GM19397 (cell line): ENCODE results near the gene CPD.
A peak's percentile ranks its signal among the peaks of the same experiment; 100 is the strongest.

Source experiments
- ATAC-seq: cut with Tn5 transposase; IDR thresholded peaks from one replicate; pipeline ENCODE4 v1.9.1; 2021; ENCODE audit warnings: mild to moderate bottlenecking, moderate library complexity; ENCODE audit not compliant: unreplicated experiment

CPD gene

DNA sequence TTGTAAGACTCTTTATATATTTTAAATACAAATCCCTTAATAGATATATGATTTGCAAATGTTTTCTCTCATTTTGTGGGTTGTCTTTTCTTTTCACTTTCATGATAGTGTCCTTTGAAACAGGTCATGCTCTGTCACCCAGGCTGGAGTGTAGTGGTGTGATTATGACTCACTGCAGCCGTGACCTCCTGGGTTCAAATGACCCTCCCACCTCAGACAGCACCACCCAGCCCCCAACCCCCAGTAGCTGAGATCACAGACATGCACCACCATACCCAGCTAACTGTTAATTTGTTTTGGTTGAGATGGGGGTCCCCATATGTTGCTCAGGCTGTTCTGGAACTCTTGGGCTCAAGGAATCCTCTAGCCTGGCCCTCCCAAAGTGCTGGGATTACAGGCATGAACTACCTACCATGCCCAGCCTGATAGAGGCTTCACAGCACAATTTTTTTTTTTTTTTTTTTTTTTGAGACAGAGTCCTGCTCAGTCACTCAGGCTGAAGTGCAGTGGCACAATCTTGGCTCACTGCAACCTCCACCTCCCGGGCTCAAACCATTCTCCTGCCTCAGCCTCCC lies 26.4 kb upstream of the CPD start:
- ATAC-seq, result no peak

DNA sequence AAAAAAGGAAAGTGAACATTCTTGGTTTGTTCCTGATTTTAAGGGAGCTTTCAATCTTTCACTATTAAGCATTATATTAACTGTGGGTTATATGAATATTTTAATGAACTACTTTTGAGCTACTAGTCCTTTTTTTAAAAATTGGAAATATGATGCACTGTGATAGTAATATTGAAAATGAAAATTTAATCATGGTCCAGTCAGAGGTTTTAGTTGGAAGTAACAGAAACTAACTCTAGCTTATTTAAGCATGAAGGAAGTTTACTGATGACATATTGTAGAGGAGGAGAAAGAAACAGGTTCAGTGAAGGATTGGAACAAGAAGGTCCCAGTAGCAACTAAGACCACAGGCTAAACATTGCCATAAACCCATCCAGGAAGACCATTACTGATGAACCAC lies 24.0 kb upstream of the CPD start:
- ATAC-seq, result no peak

DNA sequence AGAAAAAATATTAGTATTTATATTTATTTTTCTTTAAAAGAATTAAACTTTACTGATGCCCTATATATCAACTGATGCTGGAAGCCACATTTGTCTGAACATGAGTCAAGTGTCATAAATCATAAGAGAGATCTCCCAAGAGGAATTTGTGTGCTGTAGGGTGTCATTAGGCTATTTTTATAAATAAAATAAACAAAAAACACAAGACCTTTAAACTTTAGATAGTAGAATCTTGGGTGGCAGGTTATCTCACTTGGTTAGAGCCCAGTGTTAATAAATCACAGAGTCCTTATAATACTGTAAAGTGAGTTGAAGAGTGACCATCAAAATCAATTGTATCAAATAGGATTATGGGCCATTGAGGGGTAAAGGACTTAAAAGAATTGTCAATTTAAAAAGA lies 21.3 kb upstream of the CPD start:
- ATAC-seq, result no peak

DNA sequence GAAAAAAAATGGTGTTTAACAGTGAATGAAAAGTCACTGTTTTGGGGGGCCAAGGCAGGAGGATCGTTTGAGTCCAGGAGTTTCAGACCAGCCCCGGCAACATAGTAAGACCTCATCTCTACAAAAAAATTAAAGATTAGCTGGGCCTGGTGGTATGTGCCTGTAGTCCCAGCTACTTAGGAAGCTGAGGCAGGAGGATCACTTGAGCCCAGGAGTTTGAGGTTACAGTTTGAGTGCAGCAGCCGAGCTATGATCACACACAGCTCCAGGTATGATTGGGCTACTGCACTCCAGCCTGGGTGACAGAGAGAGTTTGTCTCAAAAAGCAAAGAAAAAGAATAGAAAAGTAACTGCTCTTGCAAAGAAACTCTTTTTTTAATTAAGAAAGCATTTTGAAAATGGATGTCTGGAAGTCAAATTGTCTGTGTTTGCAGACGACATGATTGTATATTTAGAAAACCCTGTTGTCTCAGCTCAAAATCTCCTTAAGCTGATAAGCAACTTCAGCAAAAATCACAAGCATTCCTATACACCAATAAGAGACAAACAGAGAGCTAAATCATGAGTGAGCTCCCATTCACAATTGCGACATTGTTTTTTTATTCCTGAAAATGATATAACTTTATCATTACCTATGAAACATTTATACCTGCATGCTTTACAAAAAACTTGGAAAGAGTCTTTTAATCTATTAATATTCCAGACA lies 20.5 kb upstream of the CPD start:
- ATAC-seq, result no peak

DNA sequence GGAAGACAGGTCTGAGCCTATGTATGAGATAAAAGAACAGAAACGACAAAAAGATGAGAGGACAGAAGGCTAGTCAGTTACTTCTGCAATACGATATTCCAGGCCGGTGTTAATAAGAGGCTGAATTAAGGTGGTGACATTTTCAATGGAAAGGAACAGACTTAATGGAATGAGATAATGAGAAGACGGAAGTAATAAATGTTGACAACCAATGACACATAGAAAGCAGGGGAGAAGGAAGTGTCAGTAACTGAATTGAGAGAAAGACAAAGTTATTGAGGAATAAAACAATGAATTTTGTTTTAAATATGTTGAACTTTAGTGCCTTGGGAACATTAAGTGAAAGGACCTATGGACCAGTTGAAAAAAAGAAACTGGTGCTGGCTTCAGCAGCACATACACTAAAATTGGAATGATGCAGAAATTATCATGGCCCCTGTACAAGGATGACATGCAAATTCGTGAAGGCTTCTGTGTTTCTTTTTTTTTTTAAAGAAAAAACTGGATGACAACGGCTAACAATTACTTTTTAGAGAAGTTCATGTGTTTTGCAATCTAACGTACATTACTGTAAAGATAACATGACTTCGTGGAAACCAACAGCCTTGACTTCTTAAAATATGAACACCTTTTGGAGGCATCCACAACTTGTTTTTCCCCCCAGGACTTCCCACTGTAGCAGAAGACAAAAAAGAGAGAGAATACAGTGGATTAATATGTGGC lies 18.5 kb upstream of the CPD start:
- ATAC-seq, result no peak

DNA sequence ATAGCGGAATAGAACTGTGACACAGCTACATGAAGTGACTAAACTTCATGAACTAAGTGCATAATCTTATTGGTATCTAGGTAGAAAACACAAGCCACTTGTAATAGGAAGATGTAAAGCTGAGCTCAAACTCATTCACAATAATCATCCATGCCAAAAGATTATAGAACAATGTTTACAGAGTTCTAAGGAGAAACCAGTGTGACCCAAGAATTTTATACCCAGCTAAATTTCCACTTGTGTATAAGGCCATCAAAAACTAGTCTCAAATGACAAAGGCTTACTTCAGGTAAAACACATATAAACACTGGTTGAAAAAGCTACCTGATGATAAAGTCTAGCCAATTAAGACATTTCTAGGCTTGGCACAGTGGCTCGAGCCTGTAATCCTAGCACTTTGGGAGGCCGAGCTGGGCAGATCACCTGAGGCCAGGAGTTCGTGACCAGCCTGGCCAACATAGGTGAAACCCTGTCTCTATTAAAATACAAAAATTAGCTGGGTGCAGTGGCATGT lies 16.9 kb upstream of the CPD start:
- ATAC-seq, result no peak

DNA sequence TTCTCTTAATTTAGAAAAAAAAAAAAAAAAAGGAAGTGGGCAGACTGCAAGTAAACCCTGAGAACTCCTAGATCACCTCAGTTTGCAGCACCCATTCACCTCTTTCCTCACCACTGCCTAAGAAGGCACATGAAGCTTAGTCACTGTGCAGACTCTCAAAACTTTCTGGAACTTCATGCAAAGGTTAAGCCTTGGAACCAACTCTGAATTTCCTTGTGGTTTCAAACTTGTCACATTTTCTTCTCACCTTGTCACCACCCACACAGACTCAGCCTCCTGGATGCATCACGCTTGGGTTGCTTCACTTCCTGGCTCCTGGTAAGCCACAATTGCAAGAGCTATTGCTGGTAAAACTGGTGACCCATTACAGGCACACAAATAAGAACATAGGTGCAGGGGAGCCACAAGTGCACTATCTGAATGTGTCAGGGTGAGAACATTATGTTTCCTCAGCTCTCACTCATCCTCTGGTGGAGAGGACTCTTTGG lies 15.0 kb upstream of the CPD start:
- ATAC-seq, result peak; percentile 76

DNA sequence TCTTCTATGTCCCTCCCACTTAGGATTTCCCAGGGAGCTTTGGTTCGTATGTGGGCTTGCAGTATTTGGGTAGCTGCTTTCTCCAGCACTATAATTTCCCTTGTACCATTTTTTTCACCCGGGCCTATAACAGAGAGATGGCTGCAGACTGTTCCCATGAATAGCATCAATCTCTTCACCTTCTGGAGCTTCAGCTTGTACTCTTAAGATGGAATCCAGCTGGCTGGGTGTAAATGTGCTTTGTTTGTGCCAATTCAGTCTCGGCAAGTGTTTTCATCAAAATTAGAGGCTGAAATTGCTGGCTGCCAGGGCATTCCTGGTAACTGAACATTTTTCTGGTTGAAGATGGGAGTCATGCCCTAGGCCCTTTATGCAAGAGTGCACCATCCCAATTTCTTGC lies 12.2 kb upstream of the CPD start:
- no peak for ATAC-seq

DNA sequence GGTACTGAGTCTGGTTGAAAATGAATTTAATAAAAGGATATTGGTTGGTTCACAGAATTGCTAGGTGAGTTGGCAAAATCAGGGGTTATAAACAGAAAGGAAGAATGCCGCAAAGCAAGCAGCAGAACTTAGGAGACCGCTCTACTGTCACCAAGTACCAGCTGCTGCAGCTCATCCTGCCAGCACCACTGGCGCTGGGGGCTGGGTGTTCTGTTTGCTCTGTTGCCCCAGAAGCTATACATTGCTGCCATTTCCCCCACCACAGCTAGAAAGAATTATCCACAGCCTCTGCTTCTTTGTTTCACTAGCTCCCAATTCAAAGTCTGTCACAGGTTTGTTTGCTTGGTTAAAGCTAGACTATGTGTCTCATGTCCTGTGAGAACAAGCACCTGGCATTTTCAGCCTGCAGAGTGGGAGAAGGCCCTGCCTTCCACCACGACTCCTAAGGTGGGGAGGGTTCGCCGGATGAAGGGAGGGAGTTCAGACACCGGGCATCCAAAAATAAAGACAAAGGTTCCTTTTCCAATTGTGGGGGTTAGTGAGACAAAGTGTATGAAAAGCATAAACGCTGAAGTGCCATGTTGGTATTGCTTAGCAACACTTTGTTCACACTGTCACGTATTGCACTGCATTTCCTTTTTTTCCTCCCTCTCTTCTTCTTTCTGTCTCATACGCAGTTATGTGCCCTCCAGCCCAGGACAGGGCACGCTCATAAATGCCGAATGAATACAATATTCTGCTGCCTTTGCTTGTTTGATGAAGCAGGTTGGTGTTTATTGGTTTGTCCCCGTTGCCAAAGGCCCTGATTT lies 9.6 kb upstream of the CPD start:
- no peak for ATAC-seq

DNA sequence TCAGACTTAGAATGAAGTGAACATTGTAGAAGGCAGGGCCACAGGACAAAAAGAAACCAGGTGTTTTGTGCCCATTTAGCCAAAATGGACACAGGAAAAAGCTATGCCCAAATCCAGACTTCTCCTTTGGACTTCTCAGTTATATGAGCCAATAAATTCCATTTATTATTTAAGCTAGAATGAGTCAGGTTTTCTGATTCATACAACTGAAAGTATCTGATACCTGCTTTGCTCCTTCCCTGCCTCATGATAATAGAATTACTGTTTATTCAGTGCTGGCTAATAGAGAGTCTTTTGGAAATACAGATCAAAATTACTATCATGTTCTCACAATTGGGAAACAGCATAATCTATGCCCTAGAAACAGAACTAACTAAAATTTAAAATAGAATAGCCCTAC lies 8.7 kb upstream of the CPD start:
- ATAC-seq, result no peak

DNA sequence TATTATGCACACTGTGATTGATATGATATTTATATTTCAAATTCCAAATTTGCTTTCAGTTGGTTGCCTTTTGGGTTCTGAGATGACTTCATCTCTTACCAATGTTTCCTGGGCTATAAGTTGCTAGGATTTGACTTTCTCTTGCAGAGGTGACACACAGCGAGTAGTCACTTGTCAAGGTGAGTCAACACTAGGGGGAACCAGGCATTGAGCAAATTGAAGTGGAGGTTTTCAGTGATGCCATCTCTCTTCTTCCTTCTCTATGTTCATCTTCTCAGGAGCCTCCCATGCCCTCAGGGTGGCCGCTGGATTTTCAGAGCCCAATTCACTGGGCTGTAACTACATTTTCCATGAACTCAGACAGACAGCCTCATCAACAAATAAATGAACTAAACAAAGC lies 6.0 kb upstream of the CPD start:
- ATAC-seq, result no peak

DNA sequence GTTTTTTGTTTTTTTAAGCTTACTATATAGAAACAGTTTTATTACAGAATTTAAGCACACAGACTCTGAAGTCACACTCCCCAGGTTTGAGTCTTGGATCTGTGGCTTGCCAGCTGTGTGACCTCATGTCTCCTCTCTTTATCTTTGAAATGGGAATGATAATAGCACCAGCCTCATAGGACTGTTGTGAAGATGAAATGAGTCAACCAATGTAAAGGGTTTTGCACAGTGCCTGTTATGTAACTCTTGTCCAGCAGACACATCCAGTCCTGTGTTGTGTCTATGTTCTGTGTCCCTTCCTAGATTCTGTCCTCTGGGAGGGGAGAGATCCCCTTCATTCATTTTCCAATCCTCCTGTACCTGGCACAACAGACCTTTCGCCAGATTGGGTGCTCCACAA lies 3.1 kb upstream of the CPD start:
- no peak for ATAC-seq

DNA sequence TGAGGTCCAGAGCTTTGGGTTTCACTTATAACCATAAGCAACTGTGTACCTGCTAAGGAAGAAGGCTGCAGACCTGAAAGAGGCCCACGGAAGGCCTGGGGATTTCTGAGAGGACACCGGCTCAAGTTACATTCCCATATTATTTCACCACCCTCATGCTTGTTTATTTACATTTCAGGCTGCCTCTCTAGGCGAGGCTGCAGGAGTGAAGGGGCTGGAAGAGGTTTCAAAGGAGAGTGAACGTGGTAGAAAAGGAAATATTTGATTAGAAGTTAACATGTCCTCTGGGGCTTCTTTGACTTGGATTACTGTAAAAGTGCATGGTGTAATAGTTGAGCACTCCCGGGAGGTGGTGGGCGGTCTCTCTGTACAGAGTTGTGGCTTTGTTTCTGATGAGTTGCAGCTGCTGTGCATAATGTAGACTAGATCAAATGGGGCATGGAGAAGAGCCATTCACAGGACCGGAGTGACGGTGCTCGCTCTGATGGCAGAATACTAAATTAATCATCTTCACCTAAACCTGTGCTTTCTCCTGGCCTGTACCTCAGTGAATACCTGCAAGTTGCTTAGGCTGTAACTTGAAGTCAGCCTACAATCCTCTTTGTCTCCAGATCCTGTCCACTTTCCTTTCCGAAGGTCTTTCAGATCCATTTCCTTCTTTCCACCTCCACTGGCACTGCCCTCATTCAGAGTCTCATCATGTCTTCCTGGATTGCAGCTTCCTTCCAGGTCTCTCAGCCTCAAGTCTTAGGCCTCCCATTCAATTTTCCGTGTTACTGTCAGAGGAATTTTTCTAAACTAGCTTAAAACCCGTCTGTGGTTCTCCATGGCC lies 1.9 kb upstream of the CPD start:
- no peak for ATAC-seq

DNA sequence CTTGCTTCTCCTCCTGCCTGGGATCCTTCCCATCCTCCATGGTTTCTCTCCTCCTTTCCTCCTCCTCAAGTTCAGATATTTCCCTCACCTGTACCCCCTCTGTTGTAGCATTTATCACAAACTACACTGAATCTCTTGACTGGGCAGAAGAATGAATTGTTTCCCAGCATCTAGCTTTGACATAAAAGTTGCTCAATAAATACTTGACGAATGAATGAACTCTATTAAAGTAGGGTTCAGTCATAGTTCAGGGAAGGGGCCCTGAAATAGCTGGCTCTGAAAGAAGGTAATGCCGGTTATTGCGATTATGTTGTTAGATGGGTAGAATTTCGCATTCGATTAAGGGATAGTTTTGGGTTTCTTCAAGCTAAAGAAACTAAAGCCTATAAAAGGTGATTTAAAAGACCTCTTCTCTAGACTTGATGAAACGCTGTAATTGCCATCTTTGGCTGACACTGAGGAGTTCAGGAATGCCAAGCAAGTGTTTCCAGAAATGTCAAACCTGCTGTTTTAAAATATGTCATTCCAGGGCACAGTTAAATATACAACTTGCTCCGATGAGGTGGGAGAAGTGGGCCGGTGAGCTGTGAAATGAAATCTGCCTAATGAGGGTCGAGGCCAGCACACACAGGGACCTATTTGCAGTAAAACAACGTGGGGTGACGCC lies 1.0 kb upstream of the CPD start:
- no peak for ATAC-seq

DNA sequence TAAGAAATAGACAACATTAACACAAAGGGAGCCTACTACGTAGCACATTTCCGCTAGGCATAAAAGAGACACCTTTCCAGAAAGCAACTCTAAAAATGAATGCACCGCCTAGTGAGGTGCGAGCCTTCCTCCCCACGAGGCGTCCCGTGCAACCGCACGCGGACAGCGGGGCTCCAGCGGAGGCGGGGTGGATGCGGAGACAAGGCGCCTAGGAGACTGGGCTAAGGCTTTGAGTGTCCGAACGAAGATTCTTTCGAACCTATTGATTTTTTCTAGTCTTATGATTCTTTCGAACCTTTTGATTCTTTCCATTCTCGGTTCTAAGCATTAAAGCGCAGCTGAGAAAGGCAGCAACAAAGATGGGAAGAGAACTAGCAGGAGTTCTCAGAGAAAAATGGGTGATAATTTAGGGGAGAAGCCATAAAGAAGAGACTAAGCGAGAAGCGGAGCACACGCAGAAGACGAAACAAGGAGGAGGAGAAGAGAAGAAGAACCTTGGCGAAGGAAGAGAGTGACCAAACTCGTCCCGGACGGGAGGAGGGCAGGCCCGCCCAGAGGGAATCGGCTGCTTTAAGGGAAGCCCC lies 394 bp upstream of the CPD start:
- no peak for ATAC-seq

DNA sequence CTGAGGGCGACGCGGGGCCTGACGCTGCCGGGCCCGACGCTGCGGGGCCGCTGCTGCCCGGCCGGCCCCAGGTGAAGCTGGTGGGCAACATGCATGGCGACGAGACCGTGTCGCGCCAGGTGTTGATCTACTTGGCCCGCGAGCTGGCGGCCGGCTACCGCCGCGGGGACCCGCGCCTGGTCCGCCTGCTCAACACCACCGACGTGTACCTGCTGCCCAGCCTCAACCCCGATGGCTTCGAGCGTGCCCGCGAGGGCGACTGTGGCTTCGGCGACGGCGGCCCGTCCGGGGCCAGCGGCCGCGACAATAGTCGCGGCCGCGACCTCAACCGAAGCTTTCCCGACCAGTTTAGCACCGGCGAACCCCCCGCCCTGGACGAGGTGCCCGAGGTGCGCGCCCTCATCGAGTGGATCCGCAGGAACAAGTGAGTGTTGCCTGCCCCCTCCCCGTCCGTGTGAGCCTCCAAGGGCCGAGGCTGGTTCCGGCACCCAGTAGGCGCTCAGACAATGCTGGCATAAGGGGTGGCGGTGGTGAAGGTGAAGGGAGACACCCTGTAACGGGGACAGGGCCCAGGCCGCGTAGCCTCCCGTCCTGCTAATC lies 676 bp downstream of the CPD start:
- ATAC-seq, result no peak

DNA sequence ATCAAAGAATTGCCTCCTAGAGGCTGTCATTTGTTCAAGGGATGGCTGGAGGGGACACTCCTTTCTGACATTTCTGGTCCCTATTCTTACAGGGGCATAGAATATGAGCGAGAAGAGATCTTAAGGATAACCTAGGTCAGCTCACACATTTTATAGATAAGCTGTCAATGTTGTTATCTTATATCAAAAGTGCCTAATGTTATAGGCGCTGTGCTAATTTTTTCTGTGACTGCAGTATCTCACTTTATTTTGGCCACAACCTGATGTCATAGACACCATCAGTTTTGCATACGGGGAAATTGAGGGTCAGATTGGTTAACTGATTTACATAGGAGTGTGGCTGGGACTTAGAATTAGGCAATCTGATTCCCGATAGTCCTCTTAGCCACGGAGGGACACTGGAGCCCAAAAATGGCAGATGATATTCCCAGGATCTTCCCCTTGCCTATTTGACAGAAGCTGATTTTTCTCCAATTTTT lies 1.2 kb downstream of the CPD start:
- ATAC-seq, result no peak

DNA sequence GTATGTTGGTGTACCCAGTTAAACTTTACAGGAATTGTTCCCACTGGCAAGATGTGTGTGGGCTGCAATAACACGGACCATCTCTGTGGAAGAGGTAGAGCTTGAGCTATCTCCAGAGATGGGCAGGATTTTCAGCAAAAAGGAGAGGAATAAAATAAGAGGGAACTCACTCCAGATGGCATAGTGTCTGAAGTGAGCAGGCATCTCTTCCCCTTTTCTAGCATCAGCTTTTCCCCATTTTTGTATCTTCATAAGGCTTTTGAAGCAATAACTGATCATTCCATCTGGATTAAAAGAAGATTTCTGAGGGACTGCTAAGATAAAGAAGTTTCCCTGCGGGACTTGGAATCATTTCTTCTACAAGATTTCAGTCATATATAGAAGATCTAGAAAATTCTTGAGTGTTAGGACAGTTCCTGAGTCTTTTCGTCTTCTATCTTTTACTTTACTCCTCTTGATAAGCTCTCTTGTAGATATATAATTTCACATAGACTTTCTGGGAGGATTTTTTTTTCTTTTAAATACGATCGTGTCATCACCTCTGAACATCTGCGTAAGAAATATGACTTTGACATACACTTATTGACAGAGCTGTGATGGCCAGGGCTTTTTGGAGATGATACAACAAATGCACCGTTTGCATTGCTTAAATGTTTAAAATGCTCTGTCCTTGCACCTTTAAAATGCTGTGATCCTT lies 2.1 kb downstream of the CPD start:
- ATAC-seq, result no peak
